CD4-positive, alpha-beta T cell (primary cell): ENCODE measurements around the gene MIPOL1. TPM values are rescaled to one million over a fixed set of nuclear protein-coding genes. Genes with fewer than 3 reads are reported as not detected.

ENCODE experiments used
- ATAC-seq: fragments of 200-7000 bp; cut with Tn5 transposase; one replicate; pipeline ENCODE4 v1.10.0; 2022; ENCODE audit warnings: mild to moderate bottlenecking; ENCODE audit not compliant: poor library complexity
- CTCF ChIA-PET: fragments of 350-600 bp; sonication (Branson Sonifier 250); formaldehyde crosslinking; loops from one replicate; lab custom pipeline; 2021; ENCODE audit warnings: antibody characterized with exemption, inconsistent platforms; lab: Charles Lee
- POLR2A ChIA-PET: fragments of 350-600 bp; sonication (Branson Sonifier 250); formaldehyde crosslinking; loops from one replicate; lab custom pipeline; 2021; ENCODE audit warnings: antibody characterized with exemption, inconsistent platforms; lab: Charles Lee
- DNase-seq, 14 experiments: peaks; one replicate each; pipeline ENCODE4 v3.0.0-alpha.2; 2013 to 2020; ENCODE audit warnings: mixed read lengths in 2 of 14
- H3K27ac ChIP-seq, 2 donors: one replicate each; pipeline versions ENCODE4 v1.5.1 to v1.7.0; 2013; ENCODE audit warnings: low read length in 2 of 2, low read depth in 1 of 2, mild to moderate bottlenecking in 1 of 2
- H3K27me3 ChIP-seq, 2 experiments: 1 replicate in 1 of 2; 2 replicates in 1 of 2; pipeline versions ENCODE4 v1.6.1 to v1.7.0; 2013; ENCODE audit warnings: low read length in 2 of 2, control low read depth in 1 of 2, mild to moderate bottlenecking in 1 of 2, moderate library complexity in 1 of 2; ENCODE audit not compliant: insufficient read depth in 2 of 2, control insufficient read depth in 1 of 2
- H3K36me3 ChIP-seq: one replicate; pipeline ENCODE4 v1.6.1; 2013; ENCODE audit warnings: low read length, control low read depth; ENCODE audit not compliant: insufficient read depth
- H3K4me1 ChIP-seq: one replicate; pipeline ENCODE4 v1.6.1; 2013; ENCODE audit warnings: low read length, control low read depth; ENCODE audit not compliant: insufficient read depth
- H3K4me3 ChIP-seq: one replicate; pipeline ENCODE4 v1.5.1; 2013; ENCODE audit warnings: mild to moderate bottlenecking, low read length, moderate library complexity
- H3K9me3 ChIP-seq, 2 experiments: 1 replicate in 1 of 2; 2 replicates in 1 of 2; pipeline versions ENCODE4 v1.6.1 to v1.7.0; 2013; ENCODE audit warnings: low read length in 2 of 2, mild to moderate bottlenecking in 2 of 2, control low read depth in 1 of 2, moderate library complexity in 1 of 2; ENCODE audit not compliant: control insufficient read depth in 1 of 2, insufficient read depth in 1 of 2
- H3K27ac Mint-ChIP-seq: one replicate; pipeline ENCODE4 v1.8.0; 2020; ENCODE audit warnings: mixed read lengths
- H3K27me3 Mint-ChIP-seq: one replicate; pipeline ENCODE4 v1.8.0; 2021; ENCODE audit warnings: mixed read lengths
- H3K36me3 Mint-ChIP-seq: one replicate; pipeline ENCODE4 v1.8.0; 2021; ENCODE audit warnings: low read depth, mixed read lengths
- H3K4me1 Mint-ChIP-seq: one replicate; pipeline ENCODE4 v1.8.0; 2021; ENCODE audit warnings: low read depth, mixed read lengths
- H3K4me3 Mint-ChIP-seq: one replicate; pipeline ENCODE4 v1.8.0; 2020; ENCODE audit warnings: mild to moderate bottlenecking, mixed read lengths
- H3K9me3 Mint-ChIP-seq: one replicate; pipeline ENCODE4 v1.8.0; 2020; ENCODE audit warnings: mixed read lengths
- CTCF ChIP-seq: fragments of 200-600 bp; IDR thresholded peaks from one replicate; pipeline ENCODE4 v1.8.0; 2022; ENCODE audit warnings: antibody characterized with exemption, mild to moderate bottlenecking
- intact Hi-C, 2 experiments: fragments of 100-400 bp; cut with DNase I in 1 of 2; cut with micrococcal nuclease in 1 of 2; formaldehyde crosslinking; loops; one replicate each; pipeline versions ENCODE4 v1.15.1 to v1.9.0; 2023 to 2025; cut with DNase I, micrococcal nuclease
- total RNA-seq, 174 experiments: library from RNA in 2 of 174; stranded (reverse) in 2 of 174; gene quantifications; one replicate each; pipeline ENCODE4 v1.2.3 and lab custom pipeline; 2021 to 2026

The MIPOL1 gene
- total RNA-seq, 2 experiments from 2014 or later = 0.30 TPM; not detected in 1

GRCh38 chr14:37237094-37237493 is 39.4 kb downstream of the MIPOL1 start:
- ATAC-seq (no peak), DNase-seq (no peak)
- Histone ChIP-seq H3K27ac (no peak overlapping the region), H3K4me1 (no peaks in the 10 kb centered on the region), H3K4me3 (no peak overlapping the region), H3K9me3 (no peaks in the 10 kb centered on the region), H3K27me3 (no peaks in the 10 kb centered on the region), H3K36me3 (no peaks in the 10 kb centered on the region)
- no peaks in the 10 kb centered on the region for H3K4me1 Mint-ChIP-seq
- no peaks in the 10 kb centered on the region for H3K9me3 Mint-ChIP-seq
- no peaks in the 10 kb centered on the region for H3K27me3 Mint-ChIP-seq
- CTCF ChIA-PET = no interaction called here
- H3K27ac Mint-ChIP-seq = no peak overlapping the region
- no peaks in the 10 kb centered on the region for H3K36me3 Mint-ChIP-seq
- POLR2A ChIA-PET = no interaction called here
- TF ChIP-seq CTCF = no peak
- H3K4me3 Mint-ChIP-seq = no peak overlapping the region
- intact Hi-C loops = no loop called here

- Mint-ChIP-seq H3K4me1 (no peaks in the 10 kb centered on the region), H3K27me3 (no peaks in the 10 kb centered on the region), H3K36me3 (no peaks in the 10 kb centered on the region), H3K4me3 (no peak overlapping the region), H3K27ac (no peak overlapping the region), H3K9me3 (no peaks in the 10 kb centered on the region)
- no peaks in the 10 kb centered on the region for H3K4me1 ChIP-seq
- ChIA-PET CTCF (no interaction called here), POLR2A (no interaction called here)
- intact Hi-C loops = no loop called here
- H3K27ac ChIP-seq = no peak overlapping the region
- H3K4me3 ChIP-seq = no peak overlapping the region
- H3K9me3 ChIP-seq = no peaks in the 10 kb centered on the region
- no peaks in the 10 kb centered on the region for H3K27me3 ChIP-seq
- DNase-seq (no peak), ATAC-seq (no peak)
- TF ChIP-seq CTCF = no peak
- H3K36me3 ChIP-seq = no peaks in the 10 kb centered on the region
These were observed 40.0 kb downstream of the MIPOL1 start for GRCh38 chr14:37237735-37238200.

- H3K4me3 Mint-ChIP-seq = no peak overlapping the region
- Histone ChIP-seq H3K4me1 (no peaks in the 10 kb centered on the region), H3K9me3 (no peaks in the 10 kb centered on the region), H3K36me3 (no peaks in the 10 kb centered on the region), H3K4me3 (no peak overlapping the region), H3K27ac (no peak overlapping the region), H3K27me3 (no peaks in the 10 kb centered on the region)
- no peaks in the 10 kb centered on the region for H3K27me3 Mint-ChIP-seq
- intact Hi-C loops = loop anchor here (10.0 kb wide), 1 partner anchor 1774 kb away; no protein-coding TSS in a partner anchor
- no peak overlapping the region for H3K27ac Mint-ChIP-seq
- H3K4me1 Mint-ChIP-seq = no peaks in the 10 kb centered on the region
- ATAC-seq (no peak), DNase-seq (no peak)
- POLR2A ChIA-PET = no interaction called here
- H3K36me3 Mint-ChIP-seq = no peaks in the 10 kb centered on the region
- H3K9me3 Mint-ChIP-seq = no peaks in the 10 kb centered on the region
- TF ChIP-seq CTCF = no peak
- CTCF ChIA-PET = no interaction called here
These were observed 43.5 kb downstream of the MIPOL1 start for GRCh38 chr14:37241198-37241597.
